Left cardiac atrium (tissue), 4 donors: ENCODE results near the gene KRT14. TPM values are rescaled to one million over a fixed set of nuclear protein-coding genes. Genes with fewer than 3 reads are reported as not detected.
"Not testable (repeated sequence)": the region's sequence is repeated elsewhere in the genome, so short reads cannot be mapped to it uniquely, and the experiment has no call there.

ENCODE experiments used
- ATAC-seq, 2 donors: fragments of 200-7000 bp; cut with Tn5 transposase; one replicate each; pipeline ENCODE4 v1.9.1; 2020; ENCODE audit warnings: mild to moderate bottlenecking in 2 of 2, moderate library complexity in 2 of 2
- DNase-seq: peaks from one replicate; pipeline ENCODE4 v3.0.0-alpha.2; 2020
- intact Hi-C, 2 donors: fragments of 100-400 bp; cut with DNase I; formaldehyde crosslinking; loops; one replicate each; pipeline versions ENCODE4 v1.14.1 to v1.15.1; 2022 to 2023
- long read RNA-seq: library from polyadenylated mRNA; unstranded; transcript quantifications from one replicate; pipeline ENCODE4 v2.0.0, GENCODE V29; 2021
- total RNA-seq, 2 donors: library from RNA; stranded (reverse); fragmentation: NEBNext Ultra II Directional; extraction: Animal tissue kit (Norgen Biotek cat#: 25700); gene quantifications; one replicate each; pipeline ENCODE4 v1.2.1, GENCODE V29; 2021
- donor health status: DM: no; HTN: yes; CAD: no.
- donor health status: DM: no; HTN: yes; CAD: no; lungs with severe emphysema.
- donor health status: DM: yes; HTN: yes; CAD: no.
- donor health status: Dilated cardiomyopathy.

The KRT14 gene
- total RNA-seq = under 1 TPM; 0.41 to 0.58 TPM
- long read RNA-seq, partial matches to known transcripts = 0 of 3 reads
- long read RNA-seq, other reads (novel, unspliced or antisense) = 1 of 3 reads

GRCh38 chr17:41586863-41587495 lies at the start of gene KRT14:
Gene KRT14, minus strand, starts transcription at chr17:41586895. Its CDS starts 61 bp downstream, at chr17:41586834.
- intact Hi-C loops = no loop called here
- ATAC-seq (no peak), DNase-seq (no peak)

GRCh38 chr17:41635121-41636097 lies 48.7 kb upstream of the KRT14 start:
- DNase-seq (peak; percentile 50), ATAC-seq (peak; percentile 69 to 71)
- intact Hi-C loops = no loop called here

GRCh38 chr17:41634639-41635038 lies 47.9 kb upstream of the KRT14 start:
- intact Hi-C loops = no loop called here
- no peak for DNase-seq
- ATAC-seq = peak in 1 of 2 donors; percentile 6

- intact Hi-C loops = no loop called here
- DNase-seq = no peak
- no peak for ATAC-seq
These were observed 47.0 kb upstream of the KRT14 start for GRCh38 chr17:41633556-41634199.

- intact Hi-C loops = no loop called here
These were observed 45.9 kb upstream of the KRT14 start for GRCh38 chr17:41632482-41633105.

GRCh38 chr17:41631898-41632285 lies 45.2 kb upstream of the KRT14 start:
- ATAC-seq = no peak
- intact Hi-C loops = no loop called here
- no peak for DNase-seq

More at GRCh38 chr17:41632482-41633105, 45.9 kb upstream of the KRT14 start:
- ATAC-seq (no peak), DNase-seq (no peak)

GRCh38 chr17:41631025-41631897 lies 44.6 kb upstream of the KRT14 start:
- intact Hi-C loops = no loop called here
- DNase-seq (no peak), ATAC-seq (no peak)

GRCh38 chr17:41629826-41630670 lies 43.4 kb upstream of the KRT14 start:
- intact Hi-C loops = no loop called here
- ATAC-seq = no peak
- DNase-seq = peak; percentile 3

GRCh38 chr17:41629316-41629715 lies 42.6 kb upstream of the KRT14 start:
- intact Hi-C loops = no loop called here
- ATAC-seq (no peak), DNase-seq (no peak)

GRCh38 chr17:41628621-41629255 lies 42.0 kb upstream of the KRT14 start:
- intact Hi-C loops, DNase-seq, ATAC-seq: not testable (repeated sequence)

- ATAC-seq, intact Hi-C loops, DNase-seq: not testable (repeated sequence)
These were observed 41.3 kb upstream of the KRT14 start for GRCh38 chr17:41628073-41628370.

- ATAC-seq (no peak), DNase-seq (no peak)
- intact Hi-C loops = no loop called here
These were observed 40.8 kb upstream of the KRT14 start for GRCh38 chr17:41627316-41628072.

GRCh38 chr17:41626914-41627295 lies 40.2 kb upstream of the KRT14 start:
- ATAC-seq, DNase-seq, intact Hi-C loops: not testable (repeated sequence)

GRCh38 chr17:41626028-41626913 lies 39.6 kb upstream of the KRT14 start:
- ATAC-seq, DNase-seq, intact Hi-C loops: not testable (repeated sequence)

GRCh38 chr17:41625602-41626001 lies 38.9 kb upstream of the KRT14 start:
- intact Hi-C loops = no loop called here
- DNase-seq = no peak
- ATAC-seq = no peak
